H7 (cell line): ENCODE results near the gene SBF2. TPM values are rescaled to one million over a fixed set of nuclear protein-coding genes. Genes with fewer than 3 reads are reported as not detected.

Source experiments
- DNase-seq: peaks from one replicate; pipeline ENCODE4 v3.0.0; 2012
- H3K27me3 ChIP-seq: 2 replicates; pipeline ENCODE4 v1.6.0; 2011; ENCODE audit warnings: mild to moderate bottlenecking, low read length; ENCODE audit not compliant: control insufficient read depth, insufficient read depth
- H3K36me3 ChIP-seq: replicated peaks from 2 replicates; pipeline ENCODE4 v1.5.1; 2011; ENCODE audit warnings: low read length; ENCODE audit not compliant: control insufficient read depth, insufficient read depth
- H3K4me3 ChIP-seq: 2 replicates; pipeline ENCODE4 v1.5.1; 2011; ENCODE audit warnings: low read depth, mild to moderate bottlenecking, control low read depth, low read length, moderate library complexity; ENCODE audit not compliant: insufficient read depth
- total RNA-seq: library from RNA; depleted of rRNA; stranded (reverse); fragments of >200 nt; shearing (Covaris generic); gene quantifications from 2 replicates; pipeline ENCODE4 v1.2.3, GENCODE V29; 2014

The SBF2 gene
- total RNA-seq, 1 experiment from 2014 or later = 34.5 TPM

- Histone ChIP-seq H3K36me3 (no peaks in the 10 kb centered on the region), H3K4me3 (no peak overlapping the region), H3K27me3 (no peaks in the 10 kb centered on the region)
- no peak for DNase-seq
These were observed 451.1 kb downstream of the SBF2 start for GRCh38 chr11:9842923-9843322.

GRCh38 chr11:9840460-9841004, 453.5 kb downstream of the SBF2 start:
- Histone ChIP-seq H3K27me3 (no peaks in the 10 kb centered on the region), H3K4me3 (no peak overlapping the region), H3K36me3 (no peaks in the 10 kb centered on the region)
- no peak for DNase-seq

- H3K4me3 ChIP-seq = no peak overlapping the region
- no peaks in the 10 kb centered on the region for H3K36me3 ChIP-seq
- DNase-seq = no peak
- H3K27me3 ChIP-seq = no peaks in the 10 kb centered on the region
These were observed 454.5 kb downstream of the SBF2 start for GRCh38 chr11:9839550-9839949.

- no peaks in the 10 kb centered on the region for H3K36me3 ChIP-seq
- DNase-seq = no peak
- no peaks in the 10 kb centered on the region for H3K27me3 ChIP-seq
- H3K4me3 ChIP-seq = no peak overlapping the region
These were observed 455.1 kb downstream of the SBF2 start for GRCh38 chr11:9838961-9839360.

- no peak overlapping the region for H3K4me3 ChIP-seq
- no peak for DNase-seq
- no peaks in the 10 kb centered on the region for H3K36me3 ChIP-seq
- H3K27me3 ChIP-seq = no peaks in the 10 kb centered on the region
These were observed 455.8 kb downstream of the SBF2 start for GRCh38 chr11:9838229-9838628.

- no peak overlapping the region for H3K4me3 ChIP-seq
- H3K36me3 ChIP-seq = no peaks in the 10 kb centered on the region
- DNase-seq = no peak
- H3K27me3 ChIP-seq = no peaks in the 10 kb centered on the region
These were observed 459.7 kb downstream of the SBF2 start for GRCh38 chr11:9834291-9834690.

GRCh38 chr11:9831122-9831521, 462.9 kb downstream of the SBF2 start:
- Histone ChIP-seq H3K27me3 (no peaks in the 10 kb centered on the region), H3K36me3 (no peaks in the 10 kb centered on the region), H3K4me3 (no peak overlapping the region)
- peak; percentile 33 for DNase-seq

GRCh38 chr11:9827708-9828107, 466.3 kb downstream of the SBF2 start:
- H3K27me3 ChIP-seq = no peaks in the 10 kb centered on the region
- no peak for DNase-seq
- no peaks in the 10 kb centered on the region for H3K36me3 ChIP-seq
- H3K4me3 ChIP-seq = no peak overlapping the region

GRCh38 chr11:9826390-9826789, 467.6 kb downstream of the SBF2 start:
- no peaks in the 10 kb centered on the region for H3K36me3 ChIP-seq
- H3K27me3 ChIP-seq = no peaks in the 10 kb centered on the region

GRCh38 chr11:9825895-9826294, 468.1 kb downstream of the SBF2 start:
- no peaks in the 10 kb centered on the region for H3K36me3 ChIP-seq
- DNase-seq = no peak

More at GRCh38 chr11:9826390-9826789, 467.6 kb downstream of the SBF2 start:
- no peak overlapping the region for H3K4me3 ChIP-seq
- no peak for DNase-seq

GRCh38 chr11:9825315-9825714, 468.7 kb downstream of the SBF2 start:
- Histone ChIP-seq H3K27me3 (no peaks in the 10 kb centered on the region), H3K4me3 (no peak overlapping the region), H3K36me3 (no peaks in the 10 kb centered on the region)
- DNase-seq = no peak

More at GRCh38 chr11:9825895-9826294, 468.1 kb downstream of the SBF2 start:
- H3K27me3 ChIP-seq = no peaks in the 10 kb centered on the region
- no peak overlapping the region for H3K4me3 ChIP-seq

- H3K36me3 ChIP-seq = no peaks in the 10 kb centered on the region
- no peak for DNase-seq
- no peaks in the 10 kb centered on the region for H3K27me3 ChIP-seq
- no peak overlapping the region for H3K4me3 ChIP-seq
These were observed 470.1 kb downstream of the SBF2 start for GRCh38 chr11:9823887-9824385.

GRCh38 chr11:9823439-9823838, 470.6 kb downstream of the SBF2 start:
- H3K4me3 ChIP-seq = no peak overlapping the region
- no peaks in the 10 kb centered on the region for H3K27me3 ChIP-seq
- no peak for DNase-seq
- H3K36me3 ChIP-seq = no peaks in the 10 kb centered on the region

GRCh38 chr11:9821008-9821752, 472.8 kb downstream of the SBF2 start:
- Histone ChIP-seq H3K4me3 (no peak overlapping the region), H3K27me3 (no peaks in the 10 kb centered on the region), H3K36me3 (no peaks in the 10 kb centered on the region)
- peak; percentile 33 for DNase-seq

- Histone ChIP-seq H3K4me3 (no peak overlapping the region), H3K36me3 (no peaks in the 10 kb centered on the region), H3K27me3 (no peaks in the 10 kb centered on the region)
- DNase-seq = no peak
These were observed 473.8 kb downstream of the SBF2 start for GRCh38 chr11:9820260-9820659.
